HG03139 (cell line): ENCODE data around the gene RAX2.

Experiments used
- ATAC-seq: cut with Tn5 transposase; IDR thresholded peaks from one replicate; pipeline ENCODE4 v1.9.1; 2021; ENCODE audit not compliant: unreplicated experiment

Gene RAX2

DNA sequence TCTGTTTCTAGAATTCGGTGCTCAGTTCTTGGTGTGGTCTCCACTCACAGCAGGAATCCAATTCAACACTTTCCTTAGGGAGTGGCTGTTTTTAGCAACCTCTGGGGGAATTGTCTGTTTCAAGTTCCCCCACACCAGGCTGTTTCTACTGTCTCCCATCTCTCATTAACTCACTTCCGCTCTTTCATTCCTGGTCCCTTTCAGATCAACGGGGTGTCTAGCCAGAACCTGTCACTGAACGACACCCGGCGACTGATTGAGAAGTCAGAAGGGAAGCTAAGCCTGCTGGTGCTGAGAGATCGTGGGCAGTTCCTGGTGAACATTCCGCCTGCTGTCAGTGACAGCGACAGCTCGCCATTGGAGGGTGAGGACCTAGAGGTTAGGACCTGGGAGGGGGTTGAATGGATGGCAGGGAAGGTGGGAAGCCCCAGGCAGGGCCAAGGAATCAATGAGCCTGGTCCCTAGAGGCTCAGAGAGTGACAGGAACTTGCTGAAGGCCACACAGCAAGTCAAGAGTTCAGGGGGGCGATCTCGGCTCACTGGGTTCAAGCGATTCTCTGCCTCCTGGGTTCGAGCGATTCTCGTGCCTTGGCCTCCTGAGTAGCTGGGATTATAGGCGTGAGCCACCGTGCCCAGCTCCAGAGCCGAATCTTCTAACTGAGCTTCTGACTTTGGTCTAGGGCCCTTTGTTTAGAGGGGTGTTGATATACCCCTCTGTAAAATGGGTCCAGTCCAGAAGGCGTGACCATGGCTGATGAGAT, 38.3 kb downstream of the RAX2 start:
- no peak for ATAC-seq

DNA sequence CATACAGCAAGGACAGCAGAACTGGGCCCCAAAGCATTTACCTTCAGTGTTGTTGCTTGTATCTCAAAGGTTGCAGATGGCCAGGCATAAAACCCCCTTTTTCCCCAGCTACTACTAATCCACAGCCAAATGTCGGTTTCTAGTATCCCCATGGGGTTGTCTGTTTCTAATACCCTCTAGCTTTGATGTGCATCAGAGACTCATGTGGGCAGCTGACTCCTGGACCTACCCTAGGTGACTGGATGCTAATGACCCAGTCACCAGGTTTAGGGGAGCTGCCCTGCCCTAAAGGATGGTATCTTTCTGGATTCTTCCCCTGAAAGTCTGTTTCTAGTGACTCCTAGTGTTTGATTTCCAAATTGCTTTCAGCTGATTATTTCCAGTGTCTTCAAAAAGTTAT, 39.9 kb downstream of the RAX2 start:
- ATAC-seq = no peak

DNA sequence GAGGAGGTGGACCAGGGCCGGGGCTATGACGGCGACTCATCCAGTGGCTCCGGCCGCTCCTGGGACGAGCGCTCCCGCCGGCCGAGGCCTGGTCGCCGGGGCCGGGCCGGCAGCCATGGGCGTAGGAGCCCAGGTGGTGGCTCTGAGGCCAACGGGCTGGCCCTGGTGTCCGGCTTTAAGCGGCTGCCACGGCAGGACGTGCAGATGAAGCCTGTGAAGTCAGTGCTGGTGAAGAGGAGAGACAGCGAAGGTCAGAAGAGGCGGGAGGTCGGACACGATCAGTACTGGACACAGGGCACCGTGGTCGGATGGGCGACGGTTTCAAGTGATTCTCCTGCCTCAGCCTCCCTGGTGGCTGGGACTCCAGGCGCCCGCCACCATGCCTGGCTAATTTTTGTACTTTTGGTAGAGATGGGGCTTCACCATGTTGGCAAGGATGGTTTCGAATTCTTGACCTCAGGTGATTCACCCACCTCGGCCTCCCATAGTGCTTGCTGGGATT, 41.5 kb downstream of the RAX2 start:
- ATAC-seq = no peak

DNA sequence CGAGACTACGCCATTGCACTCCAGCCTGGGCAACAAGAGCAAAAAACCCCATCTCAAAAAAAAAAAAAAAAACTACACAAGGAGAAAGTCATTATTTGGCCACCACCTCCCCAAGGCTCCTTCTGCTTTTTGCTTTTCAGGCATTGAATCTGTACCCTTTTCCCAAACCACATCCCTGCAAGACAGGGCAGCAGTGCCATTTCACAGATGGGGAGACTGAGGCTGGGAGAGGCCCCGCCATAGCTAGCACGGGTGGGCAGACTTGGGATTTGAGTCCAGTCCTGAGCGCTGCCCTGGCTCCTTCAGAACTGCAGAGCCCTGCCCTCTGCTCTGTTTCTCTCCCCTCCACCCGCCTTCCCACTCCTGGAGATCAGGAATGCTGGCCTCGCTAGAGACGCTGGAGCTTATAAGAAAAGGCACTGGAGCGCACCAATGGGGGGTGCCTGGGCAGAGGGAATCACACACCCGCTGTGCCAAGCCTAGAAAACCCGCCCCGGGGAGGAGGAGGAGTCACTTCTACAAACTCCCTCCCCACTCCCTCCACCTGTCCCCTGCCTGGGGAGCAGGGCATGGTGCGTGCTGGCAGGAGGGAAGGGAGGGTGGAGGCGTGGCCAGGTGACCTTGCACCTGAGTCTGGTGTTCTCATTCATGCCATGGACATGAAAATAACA, 46.3 kb downstream of the RAX2 start:
- ATAC-seq = no peak

DNA sequence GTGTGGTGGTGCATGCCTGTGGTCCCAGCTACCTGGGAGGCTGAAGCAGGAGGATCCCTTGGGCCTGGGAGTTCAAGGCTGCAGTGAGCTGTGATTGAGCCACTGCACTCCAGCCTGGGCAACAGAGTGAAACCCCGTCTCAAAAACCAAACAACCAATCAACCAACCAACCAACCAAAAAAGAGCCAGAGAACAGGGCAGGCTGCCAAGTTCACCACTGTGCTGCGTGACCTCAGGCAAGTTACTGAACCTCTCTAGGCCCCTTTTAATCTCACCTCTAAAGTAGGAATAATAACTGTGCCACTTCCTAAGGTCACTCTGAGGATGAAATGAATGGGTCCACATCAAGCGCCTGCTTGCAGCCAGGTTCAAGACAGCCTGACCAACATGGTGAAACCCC, 46.9 kb downstream of the RAX2 start:
- no peak for ATAC-seq

DNA sequence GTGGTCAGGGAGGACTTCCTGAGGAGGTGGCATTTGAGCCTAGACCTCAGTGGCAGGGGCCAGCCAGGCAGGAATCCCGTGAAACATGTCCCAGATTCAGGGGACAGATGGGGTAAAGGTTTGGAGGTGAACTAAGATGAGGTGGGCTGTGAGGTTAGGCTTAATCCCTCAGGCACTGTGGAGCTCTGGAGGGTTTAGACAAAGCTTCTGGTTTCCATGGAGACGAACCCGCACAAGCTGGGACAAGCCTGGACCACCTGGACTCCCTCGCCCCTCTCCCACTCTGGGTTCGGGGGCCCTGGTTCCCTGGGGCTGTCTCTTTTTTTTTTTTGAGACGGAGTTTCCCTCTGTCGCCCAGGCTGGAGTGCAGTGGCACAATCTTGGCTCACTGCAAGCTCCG, 48.1 kb downstream of the RAX2 start:
- ATAC-seq = no peak

DNA sequence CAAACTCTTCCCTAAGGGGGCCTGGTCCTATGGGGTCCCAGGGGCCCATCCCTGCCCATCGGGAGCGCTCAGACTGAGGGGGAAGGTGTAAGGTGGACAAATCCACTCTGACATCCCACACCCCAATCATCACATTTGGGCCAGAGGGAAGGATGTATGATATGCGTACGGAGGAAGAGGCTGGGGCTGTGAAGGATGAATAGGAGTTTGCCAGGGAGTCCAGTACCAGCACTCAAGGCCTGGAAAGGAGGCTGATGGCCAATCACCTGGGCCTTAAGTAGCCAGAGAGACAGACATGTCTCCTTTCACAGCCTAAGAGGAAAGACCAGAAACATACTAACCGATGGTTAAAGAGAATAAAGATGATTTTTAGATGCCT, 48.9 kb downstream of the RAX2 start:
- ATAC-seq = no peak

DNA sequence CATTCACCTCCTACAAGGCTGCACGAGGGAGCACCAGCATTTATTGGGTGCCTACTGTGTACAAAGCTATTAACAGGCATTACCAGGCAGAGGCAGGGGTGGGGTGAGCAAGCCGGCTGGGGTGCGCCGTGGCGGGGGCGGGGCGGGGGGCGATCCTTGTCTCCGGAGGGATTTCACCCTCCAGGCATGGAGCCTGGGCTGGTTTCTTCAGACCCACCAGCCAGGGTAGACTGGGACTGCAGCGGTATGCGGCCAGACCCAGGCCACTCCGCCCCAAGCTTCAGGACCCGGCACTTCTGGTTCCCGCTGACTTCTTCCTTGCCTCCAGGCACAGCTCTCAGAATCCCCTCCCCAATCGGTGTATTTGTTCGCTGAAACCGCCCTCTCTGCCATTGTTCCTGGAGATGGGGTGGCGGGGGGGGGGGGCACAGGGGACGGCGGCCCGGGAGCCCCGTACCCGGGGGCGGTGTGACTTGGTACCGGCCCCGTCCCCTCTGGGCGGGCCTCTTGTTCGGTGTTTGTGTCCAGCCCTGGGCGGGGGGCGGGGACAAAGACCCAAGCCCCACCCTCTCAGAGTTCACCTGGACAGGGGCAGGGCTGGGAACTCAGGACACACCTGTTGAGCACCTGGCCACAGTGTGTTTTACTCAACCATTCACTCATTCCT, 49.5 kb downstream of the RAX2 start:
- ATAC-seq = no peak

DNA sequence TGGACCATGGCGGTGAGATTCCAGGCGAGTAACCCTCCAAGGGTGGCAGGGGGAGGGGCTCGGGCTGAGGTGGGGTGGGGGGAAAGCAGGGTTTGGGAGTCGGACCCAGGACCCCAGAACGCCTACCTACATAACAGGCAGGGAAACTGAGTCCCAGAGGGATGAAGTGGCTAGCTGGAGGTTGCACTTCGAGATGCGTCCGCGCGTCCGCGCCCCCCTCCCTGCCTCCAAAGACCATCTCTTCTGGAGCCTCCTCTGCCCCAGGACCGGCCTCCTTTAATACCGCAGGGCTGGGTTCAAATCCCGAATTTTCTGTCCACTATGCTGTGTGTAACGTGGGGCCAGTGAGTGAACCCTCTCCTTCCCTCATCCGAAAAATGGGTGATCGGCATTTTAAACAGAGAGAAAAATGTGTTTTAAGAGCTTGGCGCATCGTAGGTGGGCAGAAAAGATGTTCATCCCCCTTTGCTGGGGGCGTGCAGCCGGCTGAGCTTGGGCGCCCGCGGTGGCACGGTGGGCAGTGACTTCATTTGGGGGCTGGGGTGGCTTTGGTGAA, 50.1 kb downstream of the RAX2 start:
- ATAC-seq = no peak

DNA sequence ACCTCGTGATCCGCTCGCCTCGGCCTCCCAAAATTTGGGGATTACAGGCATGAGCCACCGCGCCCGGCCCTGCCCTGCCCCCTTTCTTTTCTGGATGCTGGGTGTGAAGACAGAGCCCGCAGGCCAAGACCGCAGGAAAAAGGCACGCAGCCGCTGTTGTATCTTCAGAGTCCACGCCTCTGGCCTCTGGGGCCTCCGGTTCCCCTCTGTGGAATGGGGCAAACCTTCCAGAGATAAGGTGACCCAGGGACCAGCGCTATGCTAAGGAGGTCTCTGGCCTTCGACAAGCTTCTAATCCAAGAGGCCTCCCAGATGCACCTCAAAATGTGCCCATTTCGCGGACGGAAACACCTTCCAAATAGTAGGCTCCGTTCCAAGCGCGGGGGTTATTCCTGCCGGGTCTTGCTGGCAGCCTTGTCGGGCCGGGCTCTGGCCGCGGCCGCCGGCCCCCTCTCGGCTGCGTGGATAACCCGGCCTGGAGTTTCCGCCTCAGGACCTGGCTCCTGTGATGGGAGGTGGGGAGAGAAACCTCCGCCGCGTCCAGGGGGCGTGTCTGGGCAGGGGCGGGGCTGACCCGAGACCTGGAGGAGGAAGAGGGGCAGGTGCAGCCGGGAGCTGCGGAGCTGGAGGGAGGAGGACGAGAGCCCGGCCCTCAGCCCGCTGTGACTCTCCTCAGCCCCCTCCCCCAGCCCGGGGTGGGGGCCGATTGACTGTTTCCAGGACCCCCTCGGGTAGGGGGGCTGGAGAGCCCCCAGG, 50.7 kb downstream of the RAX2 start:
- ATAC-seq = no peak

DNA sequence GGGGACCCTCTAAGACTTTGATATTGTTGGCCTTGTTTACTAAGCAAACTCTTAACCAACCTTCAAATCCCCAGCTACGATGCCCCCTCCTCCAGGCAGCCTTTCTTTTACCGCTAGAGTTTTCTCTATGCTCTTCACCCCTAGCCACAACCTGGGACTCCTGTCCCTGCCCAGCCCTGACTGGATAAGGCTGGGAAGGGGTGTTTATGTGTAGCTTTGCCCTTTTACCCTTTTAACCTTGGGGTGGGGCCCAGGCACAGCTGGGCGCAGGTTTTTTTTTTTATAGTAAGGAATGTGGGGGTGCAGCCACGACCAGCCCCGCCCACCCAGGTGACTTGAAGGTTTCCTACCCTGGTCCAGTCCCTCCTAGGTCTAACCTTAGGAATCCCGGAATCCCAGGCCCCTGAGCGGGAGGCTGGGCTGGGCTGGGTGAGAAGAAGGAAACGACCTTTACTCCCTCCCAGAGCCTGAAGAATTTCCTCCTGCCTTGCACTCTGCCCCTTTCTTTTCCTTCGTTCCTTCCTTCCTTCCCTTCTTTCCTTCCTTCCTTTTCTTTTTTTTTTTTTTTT, 51.6 kb downstream of the RAX2 start:
- ATAC-seq = no peak

DNA sequence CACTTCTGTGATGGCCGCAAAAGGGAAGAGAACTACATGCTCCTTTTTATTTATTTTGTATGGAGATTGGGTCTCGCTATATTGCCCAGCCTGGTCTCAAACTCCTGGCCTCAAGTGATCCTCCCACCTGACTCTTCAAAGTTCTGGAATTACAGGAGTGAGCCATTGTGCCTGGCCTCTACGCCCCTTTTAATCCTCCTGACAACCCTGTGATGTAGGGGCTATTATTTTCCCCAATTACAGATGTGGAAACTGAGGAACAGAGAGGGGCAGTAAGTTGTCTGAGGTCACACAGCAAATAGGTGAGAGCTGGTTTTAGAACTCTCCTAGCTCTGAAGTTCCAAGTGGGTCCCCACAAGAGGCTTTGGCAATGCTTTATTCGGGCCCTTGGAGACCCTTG, 52.2 kb downstream of the RAX2 start:
- no peak for ATAC-seq
